GM21515 (cell line): ENCODE measurements around the gene OR8J1.
"Not testable (repeated sequence)": the region's sequence is repeated elsewhere in the genome, so short reads cannot be mapped to it uniquely, and the experiment has no call there.

ENCODE experiments used
- ATAC-seq: cut with Tn5 transposase; IDR thresholded peaks from one replicate; pipeline ENCODE4 v1.9.1; 2021; ENCODE audit not compliant: unreplicated experiment

OR8J1 gene

GRCh38 chr11:56353991-56354390 lies at the start of gene OR8J1:
TSS of gene OR8J1 (plus strand) at chr11:56354291. CDS start at chr11:56360247, 5,956 bp downstream.
- ATAC-seq, result no peak

- ATAC-seq, result no peak
Observed at GRCh38 chr11:56307836-56308235, 46.3 kb upstream of the OR8J1 start.

GRCh38 chr11:56314844-56315243 lies 39.2 kb upstream of the OR8J1 start, which contains the start of gene OR8K3:
TSS of gene OR8K3 (plus strand) at chr11:56315144. CDS start at chr11:56318307, 3,163 bp downstream.
- no peak for ATAC-seq

- ATAC-seq, result no peak
Observed at GRCh38 chr11:56331861-56332491, 22.1 kb upstream of the OR8J1 start.

GRCh38 chr11:56333156-56333555 lies 20.9 kb upstream of the OR8J1 start:
- ATAC-seq, result no peak

- ATAC-seq, result no peak
Observed at GRCh38 chr11:56340289-56340688, 13.8 kb upstream of the OR8J1 start.

GRCh38 chr11:56345739-56346138 lies 8.4 kb upstream of the OR8J1 start, which contains the start of gene OR8K1:
TSS of gene OR8K1 (plus strand) at chr11:56346039. CDS start at chr11:56346039, 0 bp downstream.
- ATAC-seq, result no peak

- ATAC-seq, result no peak
Observed at GRCh38 chr11:56375324-56375723, 21.2 kb downstream of the OR8J1 start, which contains the start of gene OR8U1. TSS of gene OR8U1 (plus strand) at chr11:56375624. CDS start at chr11:56375624, 0 bp downstream.

- no peak for ATAC-seq
Observed at GRCh38 chr11:56380120-56380519, 26.0 kb downstream of the OR8J1 start.

GRCh38 chr11:56394381-56394780 lies 40.3 kb downstream of the OR8J1 start:
- ATAC-seq, result no peak

GRCh38 chr11:56396047-56396446 lies 42.0 kb downstream of the OR8J1 start:
- ATAC-seq, result no peak

GRCh38 chr11:56401858-56402461 lies 47.9 kb downstream of the OR8J1 start:
- not testable (repeated sequence) for ATAC-seq

- no peak for ATAC-seq
Observed at GRCh38 chr11:56404393-56404792, 50.3 kb downstream of the OR8J1 start.

- no peak for ATAC-seq
Observed at GRCh38 chr11:56410801-56411200, 56.7 kb downstream of the OR8J1 start.
